Mucosa of descending colon (tissue), 3 donors: ENCODE results near the gene MYL12A. TPM values are rescaled to one million over a fixed set of nuclear protein-coding genes. Genes with fewer than 3 reads are reported as not detected.

Experiments
- ATAC-seq: fragments of 200-7000 bp; cut with Tn5 transposase; one replicate; pipeline ENCODE4 v1.9.1; 2020; ENCODE audit warnings: mild to moderate bottlenecking, moderate library complexity
- DNase-seq, 3 donors: peaks; one replicate each; pipeline ENCODE4 v3.0.0-alpha.2; 2020
- H3K36me3 ChIP-seq: fragments of 200-600 bp; one replicate; pipeline ENCODE4 v1.8.0; 2021; ENCODE audit warnings: low read depth, mild to moderate bottlenecking
- H3K4me1 ChIP-seq: fragments of 200-600 bp; one replicate; pipeline ENCODE4 v1.8.0; 2021; ENCODE audit warnings: low read depth, mild to moderate bottlenecking
- H3K4me3 ChIP-seq: fragments of 200-600 bp; one replicate; pipeline ENCODE4 v1.8.0; 2021; ENCODE audit warnings: mild to moderate bottlenecking
- H3K9me3 ChIP-seq: fragments of 200-600 bp; one replicate; pipeline ENCODE4 v1.8.0; 2021; ENCODE audit warnings: mild to moderate bottlenecking
- CTCF ChIP-seq: fragments of 200-600 bp; IDR thresholded peaks from one replicate; pipeline ENCODE4 v1.8.0; 2022; ENCODE audit warnings: antibody characterized with exemption, mild to moderate bottlenecking
- intact Hi-C, 2 donors: fragments of 100-400 bp; cut with DNase I in 1 of 2; cut with micrococcal nuclease in 1 of 2; formaldehyde crosslinking; loops; one replicate each; pipeline versions ENCODE4 v1.11.0 to v1.11.1; 2022; cut with DNase I, micrococcal nuclease
- total RNA-seq, 3 donors: library from RNA; stranded (reverse); fragmentation: NEBNext Ultra II Directional in 2 of 3; extraction: Animal tissue kit (Norgen Biotek cat#: 25700) in 2 of 3; gene quantifications; one replicate each; pipeline versions ENCODE4 v1.2.1 to v1.2.4, GENCODE V29; 2021 to 2023
- donor health status: DM: no; HTN: no; CAD: no; lungs with moderate emphysema.
- donor health status: DM: no; HTN: no; CAD: no.
- donor health status: DM: no; HTN: yes; CAD: no.

MYL12A gene
- total RNA-seq, 3 donors from 2014 or later: 345 to 588 (median 550) TPM

- Histone ChIP-seq H3K9me3 (no peaks in the 10 kb centered on the region), H3K36me3 (no peaks in the 10 kb centered on the region), H3K4me1 (peaks cover 29% of the 10 kb centered on the region), H3K4me3 (peak overlapping the region; percentile 99)
- intact Hi-C loops: loop anchor here (5.0 to 10.0 kb wide), 3 partner anchors 93 to 316 kb away; no protein-coding TSS in a partner anchor
- ATAC-seq: no peak
- TF ChIP-seq CTCF: no peak
- DNase-seq: no peak
Observed at GRCh38 chr18:3248062-3248657, 559 bp downstream of the MYL12A start.

- TF ChIP-seq CTCF: no peak
- H3K9me3 ChIP-seq: no peaks in the 10 kb centered on the region
- ATAC-seq (peak; percentile 30), DNase-seq (peak in 1 of 3 donors; percentile 72)
- H3K36me3 ChIP-seq: no peaks in the 10 kb centered on the region
- intact Hi-C loops: loop anchor here (5.0 to 10.0 kb wide), 3 partner anchors 94 to 317 kb away; no protein-coding TSS in a partner anchor
- peak overlapping the region; percentile 99 for H3K4me3 ChIP-seq
- H3K4me1 ChIP-seq: peaks cover 29% of the 10 kb centered on the region
Observed at GRCh38 chr18:3248658-3249359, 1.2 kb downstream of the MYL12A start.

- Histone ChIP-seq H3K4me3 (no peak overlapping the region), H3K9me3 (no peaks in the 10 kb centered on the region), H3K4me1 (peaks cover 29% of the 10 kb centered on the region), H3K36me3 (peaks cover 3% of the 10 kb centered on the region)
- DNase-seq (no peak), ATAC-seq (no peak)
- no peak for TF ChIP-seq CTCF
- intact Hi-C loops: no loop called here
Observed at GRCh38 chr18:3250237-3251107, 2.9 kb downstream of the MYL12A start.

- Histone ChIP-seq H3K36me3 (peaks cover 3% of the 10 kb centered on the region), H3K4me3 (no peak overlapping the region), H3K9me3 (no peaks in the 10 kb centered on the region), H3K4me1 (peaks cover 29% of the 10 kb centered on the region)
- DNase-seq (no peak), ATAC-seq (no peak)
- intact Hi-C loops: no loop called here
- TF ChIP-seq CTCF: no peak
Observed at GRCh38 chr18:3251249-3251962, 3.8 kb downstream of the MYL12A start.

GRCh38 chr18:3251963-3252277 is 4.3 kb downstream of the MYL12A start:
- no peak overlapping the region for H3K4me3 ChIP-seq
- peaks cover 3% of the 10 kb centered on the region for H3K36me3 ChIP-seq
- H3K9me3 ChIP-seq: no peaks in the 10 kb centered on the region
- intact Hi-C loops: no loop called here
- DNase-seq (no peak), ATAC-seq (no peak)
- TF ChIP-seq CTCF: no peak
- H3K4me1 ChIP-seq: peaks cover 29% of the 10 kb centered on the region
